ENCODE data around the gene RTP4. TPM values are rescaled to one million over a fixed set of nuclear protein-coding genes. Genes with fewer than 3 reads are reported as not detected.

Gene RTP4
- total and polyA plus RNA-seq, 9 of the 15 experiments (the other 6 are each of a cell fraction or from before 2014, with no cell fraction given) = 0.06 to 0.17 TPM; not detected in 7

Other genes with a start within 250 kb of the RTP4 start
- gene RPL39L, start 228.9 kb upstream of the RTP4 start, total RNA-seq (2014; rRNA removed) = 114 and 122 TPM in 2 replicates
- 45.5 and 52.2 TPM in 2 replicates for gene RPL39L, start 228.9 kb upstream of the RTP4 start, total RNA-seq (2014; rRNA removed; fragmentation: Illumina TruSeq; extraction: Trizol)
- gene RPL39L, start 228.9 kb upstream of the RTP4 start, total RNA-seq (2015; rRNA removed; fragmentation: Illumina TruSeq; extraction: Trizol) = 62.0 and 65.9 TPM in 2 replicates
- gene RPL39L, start 228.9 kb upstream of the RTP4 start, total RNA-seq (2021) = 36.5 and 38.7 TPM in 2 replicates
- gene RPL39L, start 228.9 kb upstream of the RTP4 start, polyA plus RNA-seq (2011; rRNA removed) = 64.4 and 74.1 TPM in 2 replicates
- gene RPL39L, start 228.9 kb upstream of the RTP4 start, polyA plus RNA-seq (2014; fragmentation: Illumina TruSeq; extraction: Trizol) = 44.5 and 58.3 TPM in 2 replicates
- gene RPL39L, start 228.9 kb upstream of the RTP4 start, polyA plus RNA-seq (2014; fragmentation: Nextera tagmentation; extraction: Ambion mirVana) = 10 to 100 TPM; 15.0 to 31.4 TPM
- gene RPL39L, start 228.9 kb upstream of the RTP4 start, polyA plus RNA-seq (2014; rRNA removed) = 62.8 and 81.0 TPM in 2 replicates
- gene RTP1, start 170.9 kb upstream of the RTP4 start, total RNA-seq (2014; rRNA removed) = not detected in 2 replicates
- not detected in 2 replicates for gene RTP1, start 170.9 kb upstream of the RTP4 start, total RNA-seq (2014; rRNA removed; fragmentation: Illumina TruSeq; extraction: Trizol)
- not detected in 2 replicates for gene RTP1, start 170.9 kb upstream of the RTP4 start, total RNA-seq (2015; rRNA removed; fragmentation: Illumina TruSeq; extraction: Trizol)
- not detected in 2 replicates for gene RTP1, start 170.9 kb upstream of the RTP4 start, total RNA-seq (2021)
- gene RTP1, start 170.9 kb upstream of the RTP4 start, polyA plus RNA-seq (2011; rRNA removed) = not detected in 2 replicates
- gene RTP1, start 170.9 kb upstream of the RTP4 start, polyA plus RNA-seq (2014; fragmentation: Illumina TruSeq; extraction: Trizol) = not detected in 2 replicates
- gene RTP1, start 170.9 kb upstream of the RTP4 start, polyA plus RNA-seq (2014; fragmentation: Nextera tagmentation; extraction: Ambion mirVana) = not detected
- not detected in 2 replicates for gene RTP1, start 170.9 kb upstream of the RTP4 start, polyA plus RNA-seq (2014; rRNA removed)
- gene MASP1, start 76.6 kb upstream of the RTP4 start, total RNA-seq (2014; rRNA removed) = 0.16 TPM in 1 of 2 replicates, not detected in the other
- 0.16 and 0.22 TPM in 2 replicates for gene MASP1, start 76.6 kb upstream of the RTP4 start, total RNA-seq (2014; rRNA removed; fragmentation: Illumina TruSeq; extraction: Trizol)
- gene MASP1, start 76.6 kb upstream of the RTP4 start, total RNA-seq (2015; rRNA removed; fragmentation: Illumina TruSeq; extraction: Trizol) = not detected in 2 replicates
- gene MASP1, start 76.6 kb upstream of the RTP4 start, total RNA-seq (2021) = 0.13 and 0.22 TPM in 2 replicates
- gene MASP1, start 76.6 kb upstream of the RTP4 start, polyA plus RNA-seq (2011; rRNA removed) = 0.22 and 0.24 TPM in 2 replicates
- 0.03 and 0.24 TPM in 2 replicates for gene MASP1, start 76.6 kb upstream of the RTP4 start, polyA plus RNA-seq (2014; fragmentation: Illumina TruSeq; extraction: Trizol)
- gene MASP1, start 76.6 kb upstream of the RTP4 start, polyA plus RNA-seq (2014; fragmentation: Nextera tagmentation; extraction: Ambion mirVana) = under 1 TPM; 0.18 to 0.24 TPM
- not detected in 2 replicates for gene MASP1, start 76.6 kb upstream of the RTP4 start, polyA plus RNA-seq (2014; rRNA removed)